Amygdala (tissue), 56 donors: ENCODE data around the gene ARHGAP9.

Experiments used
- DNase-seq, 56 donors: peaks; one replicate each; lab custom pipeline; 2025; lab: John Stamatoyannopoulos, UW

Gene ARHGAP9

GRCh38 chr12:57461276-57461916, 18.3 kb downstream of the ARHGAP9 start:
- DNase-seq, result peak in 14 of 56 donors; percentile 7 to 48 (median 26)

- peak in 2 of 56 donors; percentile 10 to 18 for DNase-seq
These were observed 18.8 kb downstream of the ARHGAP9 start for GRCh38 chr12:57460841-57461275.

GRCh38 chr12:57460468-57460784, 19.2 kb downstream of the ARHGAP9 start:
- DNase-seq, result no peak

- DNase-seq, result peak in 1 of 56 donors; percentile 54
These were observed 19.8 kb downstream of the ARHGAP9 start, which contains the start of gene GLI1 for GRCh38 chr12:57459750-57460467. TSS of gene GLI1 (plus strand) at chr12:57459785. CDS start at chr12:57463692, 3,907 bp downstream.

- peak; percentile 17 to 93 (median 82) for DNase-seq
These were observed 20.5 kb downstream of the ARHGAP9 start for GRCh38 chr12:57459055-57459749.

GRCh38 chr12:57458665-57459054, 21.0 kb downstream of the ARHGAP9 start:
- DNase-seq, result no peak

- DNase-seq, result no peak
These were observed 22.8 kb downstream of the ARHGAP9 start for GRCh38 chr12:57456737-57457490.

- DNase-seq, result peak in 1 of 56 donors; percentile 18
These were observed 23.4 kb downstream of the ARHGAP9 start for GRCh38 chr12:57456145-57456700.

GRCh38 chr12:57455374-57456144, 24.1 kb downstream of the ARHGAP9 start:
- DNase-seq, result no peak

- DNase-seq, result no peak
These were observed 24.9 kb downstream of the ARHGAP9 start, which contains the start of gene INHBE for GRCh38 chr12:57454566-57455373. TSS of gene INHBE (plus strand) at chr12:57455307. CDS start at chr12:57455537, 230 bp downstream.

- no peak for DNase-seq
These were observed 25.5 kb downstream of the ARHGAP9 start for GRCh38 chr12:57454213-57454565.

GRCh38 chr12:57452937-57453509, 26.6 kb downstream of the ARHGAP9 start:
- peak in 53 of 56 donors; percentile 7 to 82 (median 52) for DNase-seq

GRCh38 chr12:57452181-57452936, 27.3 kb downstream of the ARHGAP9 start:
- DNase-seq, result peak in 18 of 56 donors; percentile 12 to 59 (median 30)

- DNase-seq, result no peak
These were observed 28.4 kb downstream of the ARHGAP9 start for GRCh38 chr12:57451233-57451778.

GRCh38 chr12:57450057-57450456, 29.6 kb downstream of the ARHGAP9 start:
- DNase-seq, result no peak

GRCh38 chr12:57449375-57449774, 30.3 kb downstream of the ARHGAP9 start:
- DNase-seq, result no peak

GRCh38 chr12:57448669-57449068, 31.0 kb downstream of the ARHGAP9 start:
- no peak for DNase-seq
